Epidermal melanocyte (primary cell): Measurements from ENCODE around the gene TM2D3.

Source experiments
- DNase-seq: peaks from one replicate; pipeline ENCODE4 v3.0.0; 2011; ENCODE audit warnings: low spot score; ENCODE audit not compliant: insufficient read length

Gene TM2D3

GRCh38 chr15:101608201-101608600, 44.0 kb downstream of the TM2D3 start:
- no peak for DNase-seq

GRCh38 chr15:101607108-101607507, 45.1 kb downstream of the TM2D3 start:
- no peak for DNase-seq

GRCh38 chr15:101604124-101604874, 47.9 kb downstream of the TM2D3 start:
- no peak for DNase-seq

GRCh38 chr15:101602801-101603200, 49.4 kb downstream of the TM2D3 start:
- DNase-seq = no peak

- DNase-seq = no peak
Observed at GRCh38 chr15:101600035-101600434, 52.1 kb downstream of the TM2D3 start.

- no peak for DNase-seq
Observed at GRCh38 chr15:101599091-101599490, 53.1 kb downstream of the TM2D3 start.

GRCh38 chr15:101597360-101597928, 54.7 kb downstream of the TM2D3 start:
- DNase-seq = no peak

- no peak for DNase-seq
Observed at GRCh38 chr15:101596633-101597032, 55.5 kb downstream of the TM2D3 start.
